ENCODE results near the gene THADA.

Gene THADA

DNA sequence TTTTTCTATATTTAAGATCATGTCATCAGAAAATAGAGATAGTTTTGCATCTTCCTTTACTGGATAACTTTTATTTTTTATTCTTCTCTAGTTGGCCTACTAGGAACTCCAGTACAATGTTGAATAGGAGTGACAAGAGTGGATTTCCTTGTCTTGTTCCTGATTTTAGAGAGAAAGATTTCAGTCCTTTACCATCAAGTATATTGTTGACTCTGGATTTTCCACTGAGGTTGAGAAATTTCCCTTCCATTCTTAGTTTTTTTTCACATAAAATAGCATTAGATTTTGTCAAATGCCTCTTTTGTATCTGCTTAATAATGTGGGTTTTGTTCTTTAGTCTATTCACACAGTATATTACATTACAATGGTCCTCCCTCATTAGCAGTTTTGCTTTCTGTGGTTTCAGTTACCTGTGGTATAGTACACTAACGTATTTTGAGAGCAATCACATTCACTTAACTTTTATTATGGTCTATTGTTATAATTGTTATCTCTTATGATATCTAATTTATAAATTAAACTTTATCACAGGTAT, 105.5 kb downstream of the THADA start:
- DNase-seq, result peak; percentile 35 to 70 (median 61)

GRCh38 chr2:43488737-43489136, 107.1 kb downstream of the THADA start:
- no peak for DNase-seq

DNA sequence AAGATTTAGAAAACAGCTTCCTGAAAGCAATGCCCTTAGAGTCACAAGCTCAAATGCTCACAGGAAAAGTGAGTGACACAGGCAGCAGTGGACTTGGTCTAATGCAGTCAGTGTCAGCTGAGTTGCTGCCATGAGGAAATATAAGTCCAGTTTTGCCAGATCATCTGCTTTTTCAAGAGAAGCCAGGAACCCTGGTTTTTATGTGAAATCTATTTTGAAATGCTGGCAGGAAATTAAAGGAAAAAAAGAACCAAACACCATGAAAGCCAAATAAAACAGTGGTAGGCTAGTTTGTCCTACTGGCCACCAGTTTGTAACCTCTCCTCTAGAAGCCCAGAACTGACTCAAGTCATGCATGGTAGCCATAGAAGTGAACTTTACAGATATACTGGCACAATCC, 109.2 kb downstream of the THADA start:
- peak; percentile 84 to 93 (median 92) for DNase-seq

DNA sequence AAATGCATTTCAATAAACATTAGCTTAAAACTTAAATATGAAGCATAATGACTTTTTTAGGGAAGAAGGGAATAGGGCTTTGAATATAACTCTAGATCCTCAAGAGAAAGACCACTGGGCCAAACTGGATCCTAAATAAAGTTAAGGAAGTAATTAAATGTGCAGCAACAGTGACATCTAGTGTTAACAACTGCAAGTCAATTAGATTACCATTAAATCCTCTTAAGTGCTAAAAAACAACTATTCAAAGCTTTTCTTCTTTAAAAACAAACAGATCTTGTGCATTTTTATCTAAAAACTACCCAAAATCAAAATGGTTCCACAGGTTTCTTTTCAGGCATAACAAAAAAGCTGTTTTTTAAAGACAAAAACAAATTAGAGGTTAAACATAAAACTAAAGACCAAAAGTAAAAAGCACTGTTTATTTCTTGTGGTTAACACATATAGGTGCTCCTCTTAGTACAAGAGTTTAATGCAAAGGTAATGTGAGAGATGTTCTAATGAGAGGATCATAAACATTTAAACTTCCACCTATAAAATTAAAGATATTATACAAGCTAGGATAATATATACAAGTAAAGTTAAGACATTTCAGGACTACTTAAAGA, 111.4 kb downstream of the THADA start:
- DNase-seq, result peak; percentile 77 to 94 (median 92)

DNA sequence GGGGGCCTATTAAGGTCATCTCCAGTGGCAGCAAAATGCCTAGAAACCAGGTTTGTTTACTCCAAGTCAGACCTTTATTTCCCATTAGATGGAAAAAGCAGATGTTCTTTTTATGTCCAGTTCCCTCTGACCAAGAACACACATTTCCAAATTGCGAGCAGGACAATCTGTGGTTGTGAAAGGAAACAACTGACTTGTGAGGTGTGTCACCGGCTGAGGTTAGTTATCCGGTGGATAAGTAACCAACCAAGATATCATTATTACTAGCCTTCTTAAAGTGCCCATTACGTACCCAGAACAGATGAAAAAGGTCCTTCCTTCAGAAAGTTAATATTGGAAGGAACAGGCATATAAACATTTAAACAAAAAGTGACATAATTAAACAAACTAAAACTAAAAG, 112.9 kb downstream of the THADA start:
- peak; percentile 52 to 77 (median 70) for DNase-seq

GRCh38 chr2:43481927-43482542, 113.8 kb downstream of the THADA start:
- peak; percentile 13 to 38 (median 34) for DNase-seq

- no peak for DNase-seq
These were observed 115.0 kb downstream of the THADA start for GRCh38 chr2:43480874-43481273.

GRCh38 chr2:43478412-43479086, 117.3 kb downstream of the THADA start:
- DNase-seq, result no peak

GRCh38 chr2:43475922-43476321, 119.9 kb downstream of the THADA start:
- no peak for DNase-seq

- DNase-seq, result no peak
These were observed 120.5 kb downstream of the THADA start for GRCh38 chr2:43475137-43475846.

DNA sequence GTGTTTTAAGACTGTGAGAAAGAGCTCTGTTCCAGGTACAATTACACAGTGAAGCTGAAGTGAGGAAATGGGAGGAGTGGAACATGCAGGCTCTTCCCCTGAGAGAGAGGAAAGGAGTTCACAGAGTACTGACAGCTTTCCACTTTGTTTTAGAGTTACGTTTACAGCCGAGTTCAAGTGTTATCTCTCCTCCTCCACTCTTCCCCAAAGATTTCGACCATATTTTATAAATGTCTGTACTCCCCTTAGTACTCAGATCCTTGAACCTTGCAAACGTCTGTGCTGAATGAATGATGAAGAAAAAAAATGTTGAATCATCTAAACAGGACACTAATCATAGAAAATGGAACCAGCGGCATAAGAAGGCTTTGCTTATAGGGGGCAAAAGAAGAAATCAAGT, 121.6 kb downstream of the THADA start:
- DNase-seq, result no peak

GRCh38 chr2:43473767-43474166, 122.1 kb downstream of the THADA start:
- no peak for DNase-seq

- no peak for DNase-seq
These were observed 123.2 kb downstream of the THADA start for GRCh38 chr2:43472527-43473194.

DNA sequence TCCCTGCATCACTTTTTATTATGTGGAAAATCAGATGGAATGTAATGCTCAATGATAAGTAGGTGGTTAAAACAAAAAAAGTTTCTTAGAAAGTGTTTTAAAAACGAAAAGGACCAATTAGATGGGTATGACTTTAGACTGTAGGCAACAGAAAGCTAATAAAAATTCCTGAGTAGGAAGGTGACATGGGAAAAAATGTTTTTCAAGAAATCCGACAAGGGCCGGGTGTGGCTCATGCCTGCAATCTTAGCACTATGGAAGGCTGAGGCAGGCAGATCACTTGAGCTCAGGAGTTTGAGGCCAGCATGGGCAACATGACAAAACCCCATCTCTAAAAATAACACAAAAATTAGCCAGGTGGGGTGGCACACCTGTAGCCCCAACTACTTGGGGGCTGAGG, 126.1 kb downstream of the THADA start:
- DNase-seq, result no peak

DNA sequence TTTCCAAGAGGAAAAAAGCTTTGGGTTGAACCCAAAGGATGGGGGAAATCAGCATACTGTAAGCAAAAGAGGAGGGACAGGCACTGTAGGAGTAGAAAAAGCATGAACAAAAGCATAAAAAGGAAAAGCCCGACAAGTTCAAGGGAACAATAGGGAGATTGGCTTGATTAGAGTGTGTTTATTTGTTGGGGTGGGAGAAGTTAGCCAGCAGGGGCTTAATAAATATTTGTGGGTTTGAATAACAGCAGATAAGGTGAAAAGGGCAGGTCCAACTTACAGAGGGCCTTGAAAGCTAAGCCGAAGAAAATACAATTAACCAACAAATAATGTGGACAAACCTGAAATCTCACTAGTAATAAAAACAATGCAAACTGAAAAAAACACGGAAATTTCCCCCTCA, 126.7 kb downstream of the THADA start:
- no peak for DNase-seq

DNA sequence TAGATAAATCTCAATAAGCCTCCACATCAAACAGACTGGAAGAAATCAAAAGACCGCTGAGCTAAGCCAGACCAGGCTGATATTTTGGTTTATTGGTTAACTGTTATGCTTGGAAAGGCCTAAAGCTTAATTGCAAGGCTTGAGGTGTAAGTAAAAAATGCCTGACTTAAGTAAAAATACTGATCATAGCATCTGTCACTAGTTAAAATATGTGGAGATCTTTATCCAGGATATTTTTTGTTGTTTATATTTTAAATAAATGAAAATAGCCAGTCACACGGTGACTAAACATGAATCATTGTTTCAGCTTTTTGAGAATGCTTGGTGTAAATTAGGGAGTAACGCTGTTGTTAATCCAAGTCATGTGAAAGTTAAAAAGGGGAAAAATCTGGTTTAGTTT, 127.9 kb downstream of the THADA start:
- peak; percentile 28 to 78 (median 75) for DNase-seq

GRCh38 chr2:43465234-43465633, 130.6 kb downstream of the THADA start:
- DNase-seq, result no peak

GRCh38 chr2:43464590-43464989, 131.2 kb downstream of the THADA start:
- DNase-seq, result no peak

- DNase-seq, result no peak
These were observed 132.8 kb downstream of the THADA start for GRCh38 chr2:43462866-43463641.

DNA sequence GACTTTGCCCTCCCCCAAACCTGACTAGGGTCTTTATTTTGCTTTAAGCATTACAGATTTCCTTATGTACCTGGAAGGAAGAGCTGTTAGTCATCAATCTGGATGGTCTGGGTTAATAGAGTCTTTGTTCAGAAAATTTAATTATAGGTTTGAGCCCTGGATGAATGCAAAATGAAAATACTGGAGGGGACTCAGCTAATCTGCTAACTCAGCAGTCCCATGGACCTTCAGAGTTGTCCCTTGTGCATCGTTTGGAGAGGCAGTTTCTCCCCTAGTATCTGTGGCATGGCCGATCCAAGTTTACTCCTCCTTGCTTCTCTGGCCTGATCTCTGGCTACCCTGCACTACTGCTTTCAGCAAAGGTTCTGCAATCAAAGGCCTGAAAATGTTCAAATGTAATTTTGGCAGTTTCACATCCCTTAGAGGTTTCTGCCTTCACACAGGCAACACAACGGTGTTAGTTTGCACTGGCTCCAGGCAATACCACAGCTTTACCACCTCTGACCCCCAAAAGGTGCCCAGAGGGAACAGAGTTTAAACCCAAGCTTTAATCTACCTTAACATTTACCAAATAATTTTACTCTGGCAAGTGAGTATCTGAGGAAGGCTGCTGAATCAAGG, 134.3 kb downstream of the THADA start:
- peak; percentile 22 to 40 (median 31) for DNase-seq

GRCh38 chr2:43460611-43461365, 135.1 kb downstream of the THADA start:
- DNase-seq, result no peak
